GM12892 (cell line): ENCODE data around the gene OIT3.

Experiments
- POLR2A ChIP-seq: IDR thresholded peaks from 2 replicates; pipeline ENCODE4 v1.6.1; 2011; ENCODE audit warnings: low read depth, low read length, control low read depth
- POLR2AphosphoS5 ChIP-seq: IDR thresholded peaks from 2 replicates; pipeline ENCODE4 v1.6.1; 2011; ENCODE audit warnings: low read depth, low read length, control low read depth

- TF ChIP-seq POLR2A (no peak), POLR2AphosphoS5 (no peak)
Measured at GRCh38 chr10:72887043-72887442, 6.5 kb upstream of the OIT3 start.
